T-helper 1 cell (primary cell): ENCODE results near the gene NDUFV2.
A peak's percentile ranks its signal among the peaks of the same experiment; 100 is the strongest.
"Not testable (repeated sequence)": the region's sequence is repeated elsewhere in the genome, so short reads cannot be mapped to it uniquely, and the experiment has no call there.

ENCODE experiments used
- DNase-seq, 5 donors: peaks; one replicate each; pipeline ENCODE4 v3.0.0-alpha.2; 2012 to 2020

The NDUFV2 gene

DNA sequence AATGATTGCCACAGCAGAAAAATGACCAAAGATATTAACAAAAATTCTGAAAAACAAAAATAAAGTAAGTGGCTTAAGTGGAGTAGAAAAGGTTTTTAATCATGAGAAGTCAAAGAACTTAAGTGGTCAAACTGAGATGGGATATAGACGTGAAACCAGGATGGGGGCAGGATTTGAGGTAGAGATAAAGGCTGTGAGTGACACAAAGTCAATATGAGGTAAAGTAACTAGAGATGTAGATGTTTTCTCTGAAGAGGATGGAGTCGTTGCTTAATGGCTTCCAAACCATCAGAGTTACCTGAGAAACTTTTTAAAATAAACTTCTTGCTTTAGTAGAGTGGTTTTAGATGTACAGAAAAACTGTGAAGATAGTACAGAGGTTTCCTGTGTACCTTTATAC, 55.3 kb downstream of the NDUFV2 start:
- no peak for DNase-seq

DNA sequence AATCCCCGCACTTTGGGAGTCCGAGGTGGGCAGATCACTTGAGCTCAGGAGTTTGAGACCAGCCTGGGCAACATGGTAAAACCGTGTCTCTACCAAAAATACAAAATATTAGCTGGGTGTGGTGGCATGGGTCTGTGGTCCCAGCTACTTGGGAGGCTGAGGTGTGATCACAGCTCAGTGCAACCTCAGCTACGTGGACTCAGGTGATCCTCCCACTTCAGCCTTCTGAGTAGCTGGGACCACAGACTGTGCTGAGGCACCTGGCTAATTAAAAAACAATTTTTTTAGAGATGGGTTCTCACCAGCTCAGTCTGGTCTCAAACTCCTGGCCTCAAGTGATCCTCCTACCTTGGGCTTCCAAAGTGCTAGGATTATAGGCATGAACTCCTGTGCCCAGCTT, 57.5 kb downstream of the NDUFV2 start:
- no peak for DNase-seq

DNA sequence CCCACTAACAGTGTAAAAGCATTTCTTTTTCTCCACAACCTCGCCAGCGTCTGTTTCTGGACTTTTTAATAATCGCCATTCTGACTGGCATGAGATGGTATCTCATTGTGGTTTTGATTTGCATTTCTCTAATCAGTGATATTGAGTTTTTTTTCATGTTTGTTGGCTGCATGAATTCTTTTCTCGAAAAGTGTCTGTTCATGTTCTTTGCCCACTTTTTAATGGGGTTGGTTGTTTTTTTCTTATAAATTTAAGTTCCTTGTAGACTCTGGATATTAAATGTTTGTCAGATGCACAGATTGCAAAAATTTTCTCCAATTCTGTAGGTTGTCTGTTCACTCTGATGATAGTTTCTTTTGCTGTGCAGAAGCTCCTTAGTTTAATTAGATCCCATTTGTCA, 60.2 kb downstream of the NDUFV2 start:
- not testable (repeated sequence) for DNase-seq

DNA sequence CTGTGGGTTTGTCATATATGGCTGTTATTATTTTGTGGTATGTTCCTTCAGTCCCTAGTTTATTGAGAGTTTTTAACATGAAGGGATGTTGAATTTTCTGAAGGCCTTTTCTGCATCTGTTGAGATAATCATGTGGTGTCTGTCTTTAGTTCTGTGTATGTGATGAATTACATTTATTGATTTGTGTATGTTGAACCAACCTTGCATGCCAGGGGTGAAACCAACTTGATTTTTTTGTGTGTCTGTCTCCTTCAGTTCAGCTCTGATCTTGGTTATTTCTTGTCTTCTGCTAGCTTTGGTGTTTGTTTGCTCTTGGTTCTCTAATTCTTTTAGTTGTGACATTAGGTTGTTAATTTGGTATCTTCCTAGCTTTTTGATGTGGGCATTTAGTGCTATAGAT, 61.6 kb downstream of the NDUFV2 start:
- DNase-seq = not testable (repeated sequence)

DNA sequence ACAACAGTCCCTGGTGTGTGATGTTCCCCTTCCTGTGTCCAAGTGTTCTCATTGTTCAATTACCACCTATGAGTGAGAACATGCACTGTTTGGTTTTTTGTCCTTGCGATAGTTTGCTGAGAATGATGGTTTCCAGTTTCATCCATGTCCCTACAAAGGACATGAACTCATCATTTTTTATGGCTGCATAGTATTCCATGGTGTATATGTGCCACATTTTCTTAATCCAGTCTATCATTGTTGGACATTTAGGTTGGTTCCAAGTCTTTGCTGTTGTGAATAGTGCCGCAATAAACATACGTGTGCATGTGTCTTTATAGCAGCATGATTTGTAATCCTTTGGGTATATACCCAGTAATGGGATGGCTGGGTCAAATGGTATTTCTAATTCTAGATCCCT, 63.4 kb downstream of the NDUFV2 start:
- not testable (repeated sequence) for DNase-seq

DNA sequence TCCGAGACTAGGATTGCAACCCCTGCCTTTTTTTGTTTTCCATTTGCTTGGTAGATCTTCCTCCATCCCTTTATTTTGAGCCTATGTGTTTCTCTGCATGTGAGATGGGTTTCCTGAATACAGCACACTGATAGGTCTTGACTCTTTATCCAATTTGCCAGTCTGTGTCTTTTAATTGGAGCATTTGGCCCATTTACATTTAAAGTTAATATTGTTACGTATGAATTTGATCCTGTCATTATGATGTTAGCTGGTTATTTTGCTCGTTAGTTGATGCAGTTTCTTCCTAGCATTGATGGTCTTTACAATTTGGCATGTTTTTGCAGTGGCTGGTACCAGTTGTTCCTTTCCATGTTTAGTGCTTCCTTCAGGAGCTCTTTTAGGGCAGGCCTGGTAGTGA, 67.0 kb downstream of the NDUFV2 start:
- not testable (repeated sequence) for DNase-seq

DNA sequence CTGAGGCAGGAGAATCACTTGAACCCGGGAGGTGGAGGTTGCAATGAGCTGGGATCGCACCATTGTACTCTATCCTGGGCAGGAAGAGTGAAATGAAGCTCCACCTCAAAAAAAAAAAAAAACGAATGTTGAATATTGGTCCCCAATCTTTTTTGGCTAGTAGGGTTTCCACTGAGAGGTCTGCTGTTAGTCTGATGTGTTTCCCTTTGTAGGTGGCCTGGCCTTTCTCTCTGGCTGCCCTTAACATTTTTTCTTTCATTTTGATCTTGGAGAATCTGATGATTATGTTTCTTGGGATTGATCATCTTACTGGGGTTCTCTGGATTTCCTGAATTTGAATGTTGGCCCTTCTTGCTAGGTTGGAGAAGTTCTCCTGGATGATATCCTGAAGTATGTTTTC, 69.4 kb downstream of the NDUFV2 start:
- not testable (repeated sequence) for DNase-seq

DNA sequence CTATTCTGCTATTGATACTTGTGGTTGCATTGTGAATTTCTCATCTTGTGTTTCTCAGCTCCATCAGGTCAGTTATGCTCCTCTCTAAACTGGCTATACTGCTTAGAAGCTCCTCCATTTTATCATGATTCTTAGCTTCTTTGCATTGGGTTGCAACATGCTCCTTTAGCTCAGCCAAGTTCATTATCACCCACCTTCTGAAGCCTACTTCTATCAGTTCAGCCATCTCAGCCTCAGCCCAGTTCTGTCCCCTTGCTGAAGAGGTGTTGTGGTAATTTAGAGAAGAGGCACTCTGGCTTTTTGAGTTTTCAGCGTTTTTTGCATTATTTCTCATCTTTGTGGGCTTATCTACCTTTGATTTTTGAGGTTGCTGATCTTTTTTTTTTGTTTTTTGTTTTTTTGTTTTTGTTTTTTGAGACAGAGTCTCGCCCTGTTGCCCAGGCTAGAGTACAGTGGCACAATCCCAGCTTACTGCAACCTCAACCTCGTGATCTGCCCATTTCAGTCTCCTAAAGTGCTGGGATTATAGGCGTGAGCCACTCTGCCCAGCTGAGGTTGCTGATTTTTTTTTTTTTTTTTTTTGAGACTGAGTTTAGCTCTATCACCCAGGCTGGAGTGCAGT, 70.1 kb downstream of the NDUFV2 start:
- DNase-seq = no peak

DNA sequence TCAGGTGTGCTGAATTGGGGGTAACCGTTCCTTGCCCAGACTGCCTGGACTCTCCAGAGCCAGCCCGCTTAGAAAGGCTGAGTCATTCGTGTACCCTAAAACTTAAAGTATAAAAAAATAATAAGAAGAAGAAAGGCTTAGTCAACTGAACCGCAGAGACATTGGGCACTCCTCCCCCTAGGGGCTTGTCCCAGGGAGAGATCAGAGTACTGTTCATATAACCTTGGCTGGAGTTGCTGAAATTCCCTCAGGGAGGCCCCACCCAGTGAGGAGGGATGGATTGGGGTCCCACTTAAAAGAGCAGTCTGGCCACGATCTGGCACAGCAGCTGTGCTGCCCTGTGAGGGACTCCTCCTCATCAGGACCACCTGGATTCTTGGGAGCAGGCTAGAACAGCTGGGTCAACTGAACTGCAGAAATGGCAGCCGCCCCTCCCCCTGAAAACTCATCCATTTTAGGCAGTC, 71.3 kb downstream of the NDUFV2 start:
- peak in 1 of 5 donors; percentile 10 for DNase-seq

DNA sequence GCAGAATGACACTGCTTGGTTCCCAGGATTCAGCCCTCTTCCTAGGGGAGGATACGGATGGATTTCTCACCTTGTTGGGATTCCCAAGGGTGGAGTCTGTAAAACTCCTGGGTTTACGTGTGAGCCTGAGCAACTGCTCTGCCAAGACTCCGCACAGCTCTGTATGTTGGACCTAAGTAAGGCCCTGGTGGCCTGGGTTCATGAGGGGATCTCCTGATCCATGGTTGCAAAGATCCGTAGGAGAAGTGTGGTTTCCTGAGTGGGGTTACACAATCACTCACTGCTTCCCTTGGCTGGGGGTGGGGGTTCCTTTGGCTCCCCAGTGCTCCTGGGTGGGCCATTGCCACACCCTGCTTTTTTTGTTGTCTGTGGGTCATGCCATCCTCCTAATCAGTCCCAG, 71.8 kb downstream of the NDUFV2 start:
- no peak for DNase-seq

DNA sequence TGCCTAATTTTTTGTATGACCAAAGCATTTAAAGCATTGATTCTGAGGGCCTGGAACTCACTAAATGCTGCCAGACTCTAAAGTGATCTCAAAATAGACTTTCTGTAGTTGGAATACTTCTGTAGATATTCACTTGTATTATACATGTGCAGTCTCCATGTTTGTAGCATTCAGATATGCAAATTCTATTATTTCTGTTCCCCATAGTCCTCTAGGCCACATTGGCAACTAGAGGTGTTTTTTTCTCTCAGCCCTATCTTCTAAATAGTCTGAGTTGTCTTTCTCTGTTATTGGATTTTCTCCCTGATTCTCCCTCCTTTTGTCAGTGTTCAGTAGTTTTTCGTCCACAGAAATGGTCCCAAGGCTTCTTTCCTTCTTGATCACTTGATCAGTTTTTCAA, 72.6 kb downstream of the NDUFV2 start:
- no peak for DNase-seq

DNA sequence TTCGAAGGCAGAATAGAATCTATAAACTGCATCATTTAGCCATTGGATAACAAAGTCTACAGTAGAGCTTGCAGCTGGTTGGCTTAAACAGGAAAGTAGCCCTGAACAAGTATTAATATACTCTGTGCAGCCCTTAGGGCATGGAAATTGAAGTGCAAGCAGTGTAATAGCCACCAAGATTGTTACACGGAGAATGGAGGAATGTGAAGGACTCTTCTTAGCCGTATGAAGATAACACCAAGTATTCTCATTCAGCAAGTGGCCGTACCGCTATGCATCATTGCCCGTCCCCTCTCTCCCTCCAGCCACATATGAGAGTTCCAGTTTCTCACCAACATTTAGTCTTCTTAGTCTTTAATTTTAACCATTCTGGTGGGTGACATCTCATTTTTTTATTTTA, 74.5 kb downstream of the NDUFV2 start:
- DNase-seq = no peak

DNA sequence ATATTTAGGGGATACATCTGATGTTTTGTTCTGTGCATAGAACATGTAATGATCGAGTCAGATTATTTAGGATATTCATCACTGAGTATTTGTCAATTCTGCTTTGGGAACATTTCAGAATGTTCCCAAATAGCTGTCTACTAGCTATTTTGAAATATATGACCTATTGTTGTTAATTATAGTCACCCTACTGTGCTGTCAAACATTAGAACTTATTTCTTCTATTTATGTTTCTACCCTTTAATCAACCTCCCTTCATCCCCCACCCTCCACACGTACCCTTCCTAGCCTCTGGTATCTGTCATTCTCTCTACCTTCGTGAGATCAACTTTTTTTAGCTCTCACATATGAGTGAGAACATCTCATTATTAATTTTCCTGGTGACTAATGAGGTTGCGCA, 75.0 kb downstream of the NDUFV2 start:
- no peak for DNase-seq

DNA sequence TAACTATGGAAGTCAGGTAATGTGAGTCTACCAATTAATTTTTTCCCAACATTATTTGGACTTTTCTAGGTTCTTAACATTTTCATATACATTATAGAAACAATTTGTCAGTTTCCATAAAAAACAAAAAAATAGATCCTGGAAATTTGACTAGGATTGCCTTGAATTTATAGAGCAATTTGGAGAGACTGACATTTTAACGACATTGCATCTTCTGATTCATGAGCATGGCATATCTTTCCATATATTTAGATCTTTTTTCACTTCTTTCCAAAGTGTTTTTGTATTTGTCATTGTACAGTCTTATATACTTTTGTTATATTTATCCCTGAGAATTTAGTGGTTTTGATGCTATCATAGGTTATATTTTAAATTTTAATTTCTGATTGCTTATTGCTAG, 76.1 kb downstream of the NDUFV2 start:
- DNase-seq = no peak

DNA sequence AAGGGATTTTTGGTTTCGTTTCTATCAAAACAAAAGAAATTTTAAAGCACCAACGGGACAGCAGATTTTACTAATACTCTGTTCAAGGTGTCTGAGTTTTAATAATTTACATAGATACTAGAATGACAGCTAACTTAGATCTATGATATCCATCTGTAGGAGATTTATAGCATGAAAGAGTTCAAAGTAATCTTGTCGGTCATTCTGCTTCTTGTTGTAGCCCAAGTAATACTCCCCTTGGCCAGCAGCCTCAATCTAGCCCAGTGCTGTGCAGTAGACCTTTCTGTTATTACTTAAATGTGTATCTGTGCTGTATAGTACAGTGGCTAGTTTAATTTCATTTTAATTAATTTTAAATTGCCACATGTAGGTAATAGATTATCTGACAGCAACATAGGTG, 78.8 kb downstream of the NDUFV2 start:
- DNase-seq = no peak

DNA sequence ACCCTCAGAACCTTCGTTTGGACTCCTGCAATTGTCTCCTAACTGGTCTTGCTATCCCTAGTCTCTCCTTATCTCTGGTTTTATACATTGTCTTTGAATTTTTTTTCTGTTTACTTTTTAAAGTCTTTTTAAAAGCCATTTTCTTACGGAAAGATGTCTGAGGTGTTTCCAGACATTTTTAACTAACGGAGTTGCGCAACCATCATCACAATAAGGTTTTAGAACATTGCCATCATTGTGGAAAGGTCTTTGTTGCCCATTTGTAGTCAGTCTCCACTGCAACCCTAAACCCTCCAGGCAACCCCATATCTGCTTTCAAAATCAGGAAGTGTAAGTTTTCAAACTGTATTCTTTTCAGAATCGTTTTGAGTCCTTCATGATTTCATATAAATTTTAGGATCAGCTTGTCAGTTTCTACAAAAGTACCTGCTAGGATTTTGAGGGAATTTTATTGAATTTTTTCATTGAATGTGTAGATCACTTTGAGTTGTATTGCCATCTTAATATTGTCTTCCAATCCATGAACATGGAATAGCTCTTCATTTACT, 80.4 kb downstream of the NDUFV2 start:
- DNase-seq = no peak
